Fibroblast of mammary gland (primary cell): ENCODE results near the gene EFNB3.

Experiments used
- DNase-seq: peaks from one replicate; pipeline ENCODE4 v3.0.0-alpha.2; 2010; ENCODE audit warnings: low read depth
- H3K4me3 ChIP-seq: 2 replicates; pipeline ENCODE4 v1.5.1; 2011; ENCODE audit warnings: low read depth, mild to moderate bottlenecking, low read length, moderate library complexity; ENCODE audit not compliant: control insufficient read depth
- CTCF ChIP-seq: conservative IDR thresholded peaks from 2 replicates; pipeline ENCODE4 v1.5.1; 2011; ENCODE audit warnings: low read depth, low read length, inconsistent platforms; ENCODE audit not compliant: control insufficient read depth, insufficient read depth

EFNB3 gene

GRCh38 chr17:7750321-7750821 is 45.4 kb downstream of the EFNB3 start:
- H3K4me3 ChIP-seq = no peak overlapping the region
- no peak for TF ChIP-seq CTCF
- peak; percentile 84 for DNase-seq

- TF ChIP-seq CTCF = no peak
- no peak overlapping the region for H3K4me3 ChIP-seq
- no peak for DNase-seq
Observed at GRCh38 chr17:7754656-7755055, 49.7 kb downstream of the EFNB3 start.

- DNase-seq = no peak
- TF ChIP-seq CTCF = no peak
- no peak overlapping the region for H3K4me3 ChIP-seq
Observed at GRCh38 chr17:7755095-7755890, 50.3 kb downstream of the EFNB3 start.

- DNase-seq = no peak
- no peak for TF ChIP-seq CTCF
- H3K4me3 ChIP-seq = no peak overlapping the region
Observed at GRCh38 chr17:7756968-7757367, 52.0 kb downstream of the EFNB3 start.
